ENCODE measurements around the gene LRWD1.

- TF ChIP-seq, protein P1, sequence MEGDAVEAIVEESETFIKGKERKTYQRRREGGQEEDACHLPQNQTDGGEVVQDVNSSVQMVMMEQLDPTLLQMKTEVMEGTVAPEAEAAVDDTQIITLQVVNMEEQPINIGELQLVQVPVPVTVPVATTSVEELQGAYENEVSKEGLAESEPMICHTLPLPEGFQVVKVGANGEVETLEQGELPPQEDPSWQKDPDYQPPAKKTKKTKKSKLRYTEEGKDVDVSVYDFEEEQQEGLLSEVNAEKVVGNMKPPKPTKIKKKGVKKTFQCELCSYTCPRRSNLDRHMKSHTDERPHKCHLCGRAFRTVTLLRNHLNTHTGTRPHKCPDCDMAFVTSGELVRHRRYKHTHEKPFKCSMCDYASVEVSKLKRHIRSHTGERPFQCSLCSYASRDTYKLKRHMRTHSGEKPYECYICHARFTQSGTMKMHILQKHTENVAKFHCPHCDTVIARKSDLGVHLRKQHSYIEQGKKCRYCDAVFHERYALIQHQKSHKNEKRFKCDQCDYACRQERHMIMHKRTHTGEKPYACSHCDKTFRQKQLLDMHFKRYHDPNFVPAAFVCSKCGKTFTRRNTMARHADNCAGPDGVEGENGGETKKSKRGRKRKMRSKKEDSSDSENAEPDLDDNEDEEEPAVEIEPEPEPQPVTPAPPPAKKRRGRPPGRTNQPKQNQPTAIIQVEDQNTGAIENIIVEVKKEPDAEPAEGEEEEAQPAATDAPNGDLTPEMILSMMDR (IDR thresholded peaks at IDR 0.05): no peak
- TF ChIP-seq POLR2A (IDR thresholded peaks at IDR 0.05): no peak
Observed at GRCh38 chr7:102471791-102472125, 7.0 kb downstream of the LRWD1 start.

Data from heart left ventricle (tissue), 13 donors.